GM23338 (cell line): ENCODE measurements around the gene RNF157. TPM values are rescaled to one million over a fixed set of nuclear protein-coding genes. Genes with fewer than 3 reads are reported as not detected.

Experiments used
- ATAC-seq: fragments of 200-7000 bp; cut with Tn5 transposase; 3 replicates; pipeline ENCODE4 v1.9.1; 2020
- DNase-seq: peaks from one replicate; pipeline ENCODE4 v3.0.0-alpha.2; 2015; ENCODE audit warnings: low spot score
- H2AFZ ChIP-seq: fragments of 200-600 bp; sonication (generic); 2 replicates; pipeline ENCODE4 v1.8.0; 2016; ENCODE audit warnings: antibody characterized with exemption, mild to moderate bottlenecking, moderate library complexity
- H3F3A ChIP-seq: fragments of 200-600 bp; sonication (generic); replicated peaks from 2 replicates; pipeline ENCODE4 v1.8.0; 2017; ENCODE audit warnings: antibody characterized with exemption, mixed run types, low read depth
- H3K27ac ChIP-seq: fragments of 200-600 bp; sonication (generic); 2 replicates; pipeline ENCODE4 v1.6.1; 2016; ENCODE audit warnings: low read depth
- H3K27me3 ChIP-seq: fragments of 200-600 bp; sonication (generic); 2 replicates; pipeline ENCODE4 v1.8.0; 2016; ENCODE audit warnings: mild to moderate bottlenecking, mixed run types, moderate library complexity; ENCODE audit not compliant: insufficient read depth
- H3K36me3 ChIP-seq: fragments of 200-600 bp; sonication (generic); 2 replicates; pipeline ENCODE4 v1.8.0; 2016; ENCODE audit warnings: mild to moderate bottlenecking; ENCODE audit not compliant: insufficient read depth
- H3K4me1 ChIP-seq: fragments of 200-600 bp; sonication (generic); 2 replicates; pipeline ENCODE4 v1.8.0; 2016; ENCODE audit warnings: mild to moderate bottlenecking, moderate library complexity; ENCODE audit not compliant: insufficient read depth
- H3K4me2 ChIP-seq: fragments of 200-600 bp; sonication (generic); 2 replicates; pipeline ENCODE4 v1.7.1; 2017; ENCODE audit warnings: mixed run types
- H3K4me3 ChIP-seq: fragments of 200-600 bp; sonication (generic); 2 replicates; pipeline ENCODE4 v1.6.1; 2016; ENCODE audit warnings: mixed run types
- H3K79me2 ChIP-seq: fragments of 200-600 bp; sonication (generic); replicated peaks from 2 replicates; pipeline ENCODE4 v1.8.0; 2017; ENCODE audit warnings: mild to moderate bottlenecking; ENCODE audit not compliant: insufficient read depth
- H3K9me2 ChIP-seq: fragments of 200-600 bp; sonication (generic); 2 replicates; pipeline ENCODE4 v1.8.0; 2017; ENCODE audit not compliant: insufficient read depth
- H4K20me1 ChIP-seq: fragments of 200-600 bp; sonication (generic); replicated peaks from 2 replicates; pipeline ENCODE4 v1.8.0; 2017; ENCODE audit warnings: mild to moderate bottlenecking; ENCODE audit not compliant: insufficient read depth
- H3K27ac Mint-ChIP-seq: 2 replicates; pipeline ENCODE4 v1.8.0; 2020; ENCODE audit warnings: inconsistent platforms, mild to moderate bottlenecking, moderate library complexity, mixed read lengths
- H3K27me3 Mint-ChIP-seq: 3 replicates; pipeline ENCODE4 v1.8.0; 2022; ENCODE audit warnings: low read depth, mild to moderate bottlenecking, moderate library complexity, mixed read lengths, inconsistent platforms; ENCODE audit not compliant: insufficient read depth, poor library complexity
- H3K36me3 Mint-ChIP-seq: 3 replicates; pipeline ENCODE4 v1.8.0; 2021; ENCODE audit warnings: low read depth, mild to moderate bottlenecking, inconsistent platforms, moderate library complexity, mixed read lengths
- H3K4me1 Mint-ChIP-seq: 3 replicates; pipeline ENCODE4 v1.8.0; 2020; ENCODE audit warnings: mild to moderate bottlenecking, inconsistent platforms, mixed read lengths
- H3K4me3 Mint-ChIP-seq: 3 replicates; pipeline ENCODE4 v1.8.0; 2021; ENCODE audit warnings: moderate library complexity, mild to moderate bottlenecking, inconsistent platforms, mixed read lengths
- H3K9me3 Mint-ChIP-seq: 3 replicates; pipeline ENCODE4 v1.8.0; 2020; ENCODE audit warnings: moderate library complexity, mild to moderate bottlenecking, inconsistent platforms, mixed read lengths
- CREB1 ChIP-seq: fragments of 250-450 bp; sonication (Bioruptor Pico); IDR thresholded peaks from 2 replicates; pipeline ENCODE4 v1.5.0; 2020; ENCODE audit warnings: low read depth, mild to moderate bottlenecking, moderate library complexity
- EZH2 ChIP-seq: fragments of 200-600 bp; sonication (generic); IDR thresholded peaks from one replicate; pipeline ENCODE4 v1.8.0; 2017; ENCODE audit warnings: antibody characterized with exemption, mild to moderate bottlenecking, low read depth; ENCODE audit not compliant: unreplicated experiment
- EZH2phosphoT487 ChIP-seq: fragments of 200-600 bp; sonication (generic); IDR thresholded peaks from one replicate; pipeline ENCODE4 v1.8.1; 2018; ENCODE audit warnings: antibody characterized with exemption; ENCODE audit not compliant: unreplicated experiment
- JUNB ChIP-seq: IDR thresholded peaks from one replicate; pipeline ENCODE4 v1.6.1; 2016; ENCODE audit warnings: antibody characterized with exemption; ENCODE audit not compliant: unreplicated experiment
- NANOG ChIP-seq: IDR thresholded peaks from 2 replicates; pipeline ENCODE4 v1.6.1; 2016; ENCODE audit warnings: antibody characterized with exemption, borderline replicate concordance
- STAT1 ChIP-seq: IDR thresholded peaks from one replicate; pipeline ENCODE4 v1.6.1; 2016; ENCODE audit warnings: antibody characterized with exemption; ENCODE audit not compliant: unreplicated experiment
- ZNF114 ChIP-seq: fragments of 250-450 bp; sonication (Bioruptor Pico); IDR thresholded peaks from 2 replicates; pipeline ENCODE4 v1.5.0; 2020; ENCODE audit warnings: mild to moderate bottlenecking, moderate library complexity
- ZNF331 ChIP-seq: fragments of 250-450 bp; sonication (Bioruptor Pico); IDR thresholded peaks from 2 replicates; pipeline ENCODE4 v1.5.0; 2020; ENCODE audit warnings: low read depth, mild to moderate bottlenecking, moderate library complexity
- polyA plus RNA-seq: library from polyadenylated mRNA; unstranded; fragments of >200 nt; fragmentation: Nextera tagmentation; extraction: Ambion mirVana; gene quantifications from 2 replicates; pipeline ENCODE4 v1.2.1, GENCODE V29; 2016
- total RNA-seq: library from RNA; depleted of rRNA; stranded (reverse); fragments of >200 nt; shearing (Covaris generic); gene quantifications from 2 replicates; pipeline ENCODE4 v1.2.3, GENCODE V29; 2014
- TF ChIP-seq, protein P1 (sequence below): IDR thresholded peaks from 2 replicates; pipeline ENCODE4 v1.6.1; 2016; ENCODE audit warnings: antibody characterized with exemption

Gene RNF157
- total and polyA plus RNA-seq, 2 experiments from 2014 or later: 7.8 to 11.7 TPM

DNA sequence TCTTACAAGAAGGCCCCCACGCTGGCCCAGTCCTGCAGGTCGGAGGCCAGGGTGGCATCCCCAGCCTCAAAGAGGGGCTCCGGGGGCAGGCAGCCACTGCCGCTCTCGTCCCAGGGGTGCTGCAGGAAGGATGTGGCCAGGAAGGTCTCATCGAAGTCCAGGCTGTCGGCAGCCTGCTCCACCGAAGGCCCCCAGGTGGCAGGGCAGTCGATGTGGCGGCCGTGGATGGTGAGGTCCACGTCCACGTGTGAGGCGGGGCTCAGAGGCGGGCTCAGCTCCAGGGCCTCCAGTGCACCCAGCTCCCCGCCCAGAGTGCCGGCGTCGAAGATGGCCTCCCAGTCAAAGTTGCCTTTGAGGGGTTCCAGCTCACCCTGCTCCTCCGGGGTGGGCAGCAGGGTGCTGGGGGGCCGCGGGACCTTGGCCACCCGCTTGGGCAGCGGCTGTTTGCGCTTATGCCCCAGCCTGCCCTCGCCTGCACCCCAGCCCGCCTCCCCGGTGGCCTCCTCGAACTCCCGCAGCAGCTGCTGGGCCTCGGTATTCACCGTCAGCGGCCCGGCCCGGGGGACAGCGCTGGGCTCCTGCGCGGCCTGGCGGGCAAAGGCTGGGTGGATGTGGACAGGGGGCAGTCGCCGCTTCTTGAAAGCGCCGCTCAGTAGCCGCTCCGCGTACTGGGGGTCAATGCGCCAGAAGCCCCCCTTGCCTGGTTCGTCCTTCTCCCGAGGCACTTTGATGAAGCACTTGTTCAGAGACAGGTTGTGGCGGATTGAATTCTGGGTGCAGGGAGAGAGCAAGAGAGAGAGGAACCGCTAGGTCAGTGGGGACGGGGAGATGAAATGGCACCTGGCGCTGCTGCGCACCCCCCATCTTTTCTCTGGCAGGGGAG lies 102.7 kb downstream of the RNF157 start:
- H3K4me3 Mint-ChIP-seq: peak overlapping the region; percentile 87
- H3K9me2 ChIP-seq: no peaks in the 10 kb centered on the region
- no peak for ATAC-seq
- H3K4me3 ChIP-seq: peak overlapping the region; percentile 85
- TF ChIP-seq EZH2 (peak; percentile 80), ZNF114 (no peak)
- H3K27me3 Mint-ChIP-seq: peaks cover 74% of the 10 kb centered on the region
- H3K36me3 Mint-ChIP-seq: no peaks in the 10 kb centered on the region; the same call in 2 of the 3 replicates
- no peaks in the 10 kb centered on the region; the same call in 2 of the 3 replicates for H3K9me3 Mint-ChIP-seq
- peaks cover 84% of the 10 kb centered on the region for H3K27me3 ChIP-seq
- H2AFZ ChIP-seq: no peak overlapping the region
- H3K4me1 ChIP-seq: peaks cover 81% of the 10 kb centered on the region
- peak overlapping the region; percentile 91 for H3K4me2 ChIP-seq
- no peaks in the 10 kb centered on the region for H3K36me3 ChIP-seq
- H4K20me1 ChIP-seq: no peaks in the 10 kb centered on the region
- H3K27ac ChIP-seq: no peak overlapping the region
- H3K4me1 Mint-ChIP-seq: peaks cover 64% of the 10 kb centered on the region
- H3K27ac Mint-ChIP-seq: no peak overlapping the region
- H3K79me2 ChIP-seq: no peaks in the 10 kb centered on the region
- peak; percentile 30 for DNase-seq
- H3F3A ChIP-seq: peaks cover 32% of the 10 kb centered on the region

GRCh38 chr17:76137001-76137350 lies 103.3 kb downstream of the RNF157 start:
- Mint-ChIP-seq H3K4me1 (peaks cover 61% of the 10 kb centered on the region), H3K9me3 (no peaks in the 10 kb centered on the region; the same call in 2 of the 3 replicates), H3K27me3 (peaks cover 70% of the 10 kb centered on the region), H3K4me3 (peak overlapping the region; percentile 54), H3K36me3 (no peaks in the 10 kb centered on the region; the same call in 2 of the 3 replicates), H3K27ac (no peak overlapping the region)
- H3K36me3 ChIP-seq: no peaks in the 10 kb centered on the region
- TF ChIP-seq JUNB (no peak), NANOG (no peak), EZH2phosphoT487 (no peak), ZNF331 (no peak)
- peak overlapping the region; percentile 85 for H3K4me3 ChIP-seq
- H3K4me2 ChIP-seq: peak overlapping the region; percentile 91
- no peaks in the 10 kb centered on the region for H4K20me1 ChIP-seq
- peaks cover 77% of the 10 kb centered on the region for H3K4me1 ChIP-seq
- no peak for DNase-seq
- no peak overlapping the region for H2AFZ ChIP-seq
- H3K27me3 ChIP-seq: peaks cover 79% of the 10 kb centered on the region
- H3K9me2 ChIP-seq: no peaks in the 10 kb centered on the region
- peaks cover 28% of the 10 kb centered on the region for H3F3A ChIP-seq
- no peak for ATAC-seq
- no peak overlapping the region for H3K27ac ChIP-seq
- no peaks in the 10 kb centered on the region for H3K79me2 ChIP-seq

GRCh38 chr17:76136276-76137000 lies 103.9 kb downstream of the RNF157 start:
- no peaks in the 10 kb centered on the region for H4K20me1 ChIP-seq
- Mint-ChIP-seq H3K36me3 (no peaks in the 10 kb centered on the region), H3K9me3 (no peaks in the 10 kb centered on the region; the same call in 2 of the 3 replicates), H3K27ac (no peak overlapping the region), H3K4me1 (peaks cover 61% of the 10 kb centered on the region), H3K27me3 (peaks cover 70% of the 10 kb centered on the region), H3K4me3 (peak overlapping the region; percentile 54)
- H3F3A ChIP-seq: peaks cover 32% of the 10 kb centered on the region
- peaks cover 78% of the 10 kb centered on the region for H3K4me1 ChIP-seq
- DNase-seq (peak; percentile 76), ATAC-seq (peak; percentile 3)
- no peaks in the 10 kb centered on the region for H3K79me2 ChIP-seq
- peak overlapping the region; percentile 91 for H3K4me2 ChIP-seq
- no peak overlapping the region for H2AFZ ChIP-seq
- H3K4me3 ChIP-seq: peak overlapping the region; percentile 85
- no peaks in the 10 kb centered on the region for H3K36me3 ChIP-seq
- H3K9me2 ChIP-seq: no peaks in the 10 kb centered on the region
- H3K27ac ChIP-seq: no peak overlapping the region
- peaks cover 79% of the 10 kb centered on the region for H3K27me3 ChIP-seq
- TF ChIP-seq STAT1 (no peak), EZH2phosphoT487 (no peak), JUNB (no peak), CREB1 (CRISPR knock-in tag) (0 out of 2 replicates have a peak, but pooled peaks have one; percentile 8), ZNF331 (no peak), ZNF114 (no peak), EZH2 (peak; percentile 19)
- TF ChIP-seq, protein P1, sequence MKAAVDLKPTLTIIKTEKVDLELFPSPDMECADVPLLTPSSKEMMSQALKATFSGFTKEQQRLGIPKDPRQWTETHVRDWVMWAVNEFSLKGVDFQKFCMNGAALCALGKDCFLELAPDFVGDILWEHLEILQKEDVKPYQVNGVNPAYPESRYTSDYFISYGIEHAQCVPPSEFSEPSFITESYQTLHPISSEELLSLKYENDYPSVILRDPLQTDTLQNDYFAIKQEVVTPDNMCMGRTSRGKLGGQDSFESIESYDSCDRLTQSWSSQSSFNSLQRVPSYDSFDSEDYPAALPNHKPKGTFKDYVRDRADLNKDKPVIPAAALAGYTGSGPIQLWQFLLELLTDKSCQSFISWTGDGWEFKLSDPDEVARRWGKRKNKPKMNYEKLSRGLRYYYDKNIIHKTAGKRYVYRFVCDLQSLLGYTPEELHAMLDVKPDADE: no peak
